Endometrium (tissue), 2 donors: Measurements from ENCODE around the gene SCRN1.
A peak's percentile ranks its signal among the peaks of the same experiment; 100 is the strongest.

Experiments
- FAIRE-seq: peaks from 2 replicates; lab custom pipeline; 2012; peaks lifted over from hg19 to GRCh38; lab: Jason Lieb, UNC
- donor health status: control.
- donor health status: control.

Gene SCRN1

DNA sequence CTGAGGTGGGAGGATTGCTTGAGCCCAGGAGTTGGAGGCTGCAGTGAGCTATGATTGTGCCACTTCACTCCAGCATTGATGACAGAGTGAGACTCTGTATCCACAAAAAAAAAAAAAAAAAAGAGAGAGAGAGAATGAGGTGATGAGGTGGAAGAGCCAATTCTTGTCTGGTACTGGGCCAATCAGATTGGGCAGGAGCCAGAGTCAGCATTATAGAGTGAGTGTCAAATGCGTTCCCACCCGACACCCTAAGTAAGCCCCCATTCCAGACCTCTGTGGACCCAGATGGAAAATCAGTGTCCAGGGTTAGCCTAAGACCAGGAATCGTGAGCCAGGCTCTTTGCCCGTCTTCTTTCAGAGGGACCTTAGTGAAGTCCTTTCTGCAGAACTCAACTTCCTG is 99.3 kb downstream of the SCRN1 start:
- FAIRE-seq, result no peak

DNA sequence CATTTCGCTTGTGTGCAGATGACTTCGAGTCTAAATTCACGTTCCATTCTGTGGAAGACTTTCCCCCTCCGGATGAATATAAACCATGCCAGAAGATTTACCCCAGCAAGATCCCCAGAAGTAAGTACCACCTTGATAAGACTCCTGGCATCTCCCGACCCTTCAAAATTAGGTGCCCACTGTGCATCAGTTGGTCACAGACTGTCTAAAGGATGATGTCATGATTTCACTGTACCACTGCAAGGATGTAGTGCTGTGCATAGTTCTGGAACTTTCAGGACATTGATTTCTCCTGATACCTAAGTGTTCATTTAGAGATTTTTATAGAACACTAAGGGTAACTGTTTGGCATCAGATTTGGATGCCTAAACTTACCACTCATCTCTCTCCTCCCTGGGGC is 100.3 kb downstream of the SCRN1 start:
- no peak for FAIRE-seq

DNA sequence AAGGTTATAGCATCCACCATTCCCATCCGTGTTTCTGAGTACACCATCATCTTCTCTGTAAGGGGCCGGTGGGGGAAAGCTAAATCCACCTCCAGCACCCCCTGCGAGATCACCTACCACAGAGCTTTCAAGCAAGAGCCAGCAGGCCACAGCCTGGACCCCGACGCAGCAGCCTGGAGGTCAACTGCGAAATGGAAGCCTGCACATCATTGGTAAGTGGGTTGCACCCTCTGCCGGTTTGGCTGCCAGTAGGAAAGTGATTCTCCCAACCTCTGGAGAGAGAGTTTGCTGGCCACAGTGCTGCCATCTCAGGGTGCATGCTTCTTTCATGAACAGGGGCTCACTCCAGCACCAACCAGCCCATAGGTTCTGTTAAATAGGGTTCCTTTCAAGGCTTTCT is 101.6 kb downstream of the SCRN1 start:
- no peak for FAIRE-seq

DNA sequence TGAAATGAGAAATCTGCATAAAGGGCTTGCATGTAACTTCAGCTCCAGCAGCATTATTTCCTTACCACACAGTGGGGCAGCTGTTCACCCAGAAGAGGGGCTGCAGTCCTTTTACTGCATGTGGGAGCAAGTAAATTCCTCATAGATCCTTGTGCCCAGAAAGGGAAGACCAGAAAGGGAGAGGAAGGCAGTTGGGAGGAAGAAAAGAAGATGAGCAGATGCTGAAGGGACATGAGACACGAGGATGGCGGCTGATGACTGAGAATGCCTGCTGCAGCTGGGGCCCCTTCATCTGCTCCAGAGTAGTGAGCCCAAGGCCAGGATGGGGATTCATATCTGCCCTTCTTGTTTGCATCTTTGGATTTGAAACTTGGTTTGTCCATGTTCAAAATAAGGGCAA is 102.8 kb downstream of the SCRN1 start:
- FAIRE-seq, result no peak

DNA sequence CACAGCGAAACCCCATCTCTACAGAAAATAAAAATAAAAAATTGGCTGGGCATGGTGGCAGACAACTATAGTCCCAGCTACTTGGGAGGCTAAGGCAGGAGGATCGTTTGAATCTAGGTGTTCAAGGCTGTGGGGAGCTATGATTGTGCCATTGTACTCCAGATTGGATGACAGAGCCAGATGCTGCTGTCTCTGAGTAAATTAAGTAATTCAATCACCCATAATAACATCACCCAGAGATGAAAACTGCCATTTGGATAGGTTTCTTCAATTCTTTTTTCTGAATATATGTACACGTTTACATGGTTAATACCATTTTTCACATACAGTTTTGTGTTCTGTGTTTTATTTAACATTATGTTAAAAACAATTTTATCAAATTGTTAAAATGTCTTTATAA is 104.0 kb downstream of the SCRN1 start:
- FAIRE-seq, result no peak

DNA sequence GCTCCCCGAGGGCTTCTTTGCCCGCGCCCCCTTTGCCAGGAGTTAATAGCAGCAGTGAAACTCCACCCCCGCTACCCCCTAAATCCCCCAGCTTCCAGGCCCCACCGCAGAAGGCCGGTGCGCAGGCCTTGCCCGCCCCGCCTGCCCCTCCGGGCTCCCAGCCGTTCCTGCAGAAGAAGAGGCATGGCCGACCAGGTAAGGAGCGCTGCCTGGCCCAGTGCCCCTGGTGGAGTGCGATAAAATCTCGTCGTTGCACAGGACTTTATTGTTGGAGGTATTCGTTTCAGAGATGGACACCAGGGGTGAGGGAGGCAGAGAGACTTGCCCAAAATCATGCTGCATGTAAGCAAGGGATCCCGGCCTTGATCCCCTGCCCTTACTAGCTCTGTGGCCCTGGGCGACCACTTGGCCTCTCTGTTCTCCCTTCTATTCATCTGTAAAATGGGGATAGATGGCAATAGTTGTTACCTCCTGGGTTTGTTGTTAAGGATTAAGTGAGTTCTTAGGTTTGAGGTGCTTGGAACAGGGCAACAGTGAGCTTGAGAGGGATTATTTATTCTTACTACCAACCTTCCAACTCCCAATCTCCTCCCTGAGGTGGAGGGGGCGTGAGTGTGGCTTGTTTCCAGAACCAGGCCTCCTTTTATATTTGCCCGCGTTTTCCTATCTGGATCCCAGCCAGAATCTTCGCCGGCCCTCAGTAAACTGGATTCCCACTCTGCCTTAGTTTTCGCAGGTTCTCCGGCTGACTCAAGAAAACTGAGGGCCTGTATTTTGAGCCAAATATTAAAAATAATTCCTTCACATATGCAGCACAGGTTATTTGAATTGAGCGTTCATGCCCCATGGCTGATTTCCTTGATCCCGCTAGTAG is 105.0 kb downstream of the SCRN1 start:
- no peak for FAIRE-seq

DNA sequence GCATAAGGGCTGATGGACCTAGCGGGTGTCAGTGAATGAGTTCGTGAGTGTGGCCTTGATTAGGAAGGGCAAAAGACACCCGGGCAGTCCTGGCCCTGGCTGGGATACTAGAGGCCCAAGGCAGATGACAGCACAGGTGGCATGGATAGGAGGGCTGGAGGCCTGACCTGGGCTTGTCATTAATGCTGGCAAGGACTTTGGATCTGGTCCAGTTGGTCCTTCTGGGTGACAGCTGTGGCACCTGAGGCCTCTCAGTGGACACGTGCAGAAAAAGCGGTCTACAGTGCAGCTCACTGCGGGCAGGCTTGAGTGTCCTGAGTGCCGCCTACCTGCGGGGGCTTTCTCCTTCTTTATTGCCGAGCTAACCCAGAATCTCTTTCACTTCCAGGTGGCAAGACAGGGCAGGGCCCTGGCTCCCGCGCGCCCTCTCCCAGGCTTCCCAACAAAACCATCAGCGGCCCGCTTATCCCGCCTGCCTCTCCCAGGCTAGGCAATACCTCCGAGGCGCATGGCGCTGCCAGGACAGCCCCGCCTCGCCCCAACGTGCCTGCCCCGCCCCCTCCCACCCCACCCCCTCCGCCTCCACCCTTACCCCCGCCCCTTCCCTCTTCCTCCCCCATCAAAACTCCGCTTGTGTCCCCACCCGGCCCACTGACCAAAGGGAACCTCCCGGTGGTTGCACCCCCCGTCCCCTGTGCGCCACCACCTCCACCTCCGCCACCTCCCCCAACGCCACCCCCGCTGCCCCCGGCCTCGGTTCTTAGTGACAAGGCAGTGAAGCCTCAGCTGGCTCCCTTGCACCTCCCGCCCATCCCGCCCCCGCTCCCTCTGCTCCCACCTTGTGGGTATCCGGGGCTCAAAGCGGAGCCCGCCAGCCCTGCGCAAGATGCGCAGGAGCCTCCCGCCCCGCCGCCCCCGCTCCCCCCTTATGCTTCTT is 105.9 kb downstream of the SCRN1 start:
- no peak for FAIRE-seq

DNA sequence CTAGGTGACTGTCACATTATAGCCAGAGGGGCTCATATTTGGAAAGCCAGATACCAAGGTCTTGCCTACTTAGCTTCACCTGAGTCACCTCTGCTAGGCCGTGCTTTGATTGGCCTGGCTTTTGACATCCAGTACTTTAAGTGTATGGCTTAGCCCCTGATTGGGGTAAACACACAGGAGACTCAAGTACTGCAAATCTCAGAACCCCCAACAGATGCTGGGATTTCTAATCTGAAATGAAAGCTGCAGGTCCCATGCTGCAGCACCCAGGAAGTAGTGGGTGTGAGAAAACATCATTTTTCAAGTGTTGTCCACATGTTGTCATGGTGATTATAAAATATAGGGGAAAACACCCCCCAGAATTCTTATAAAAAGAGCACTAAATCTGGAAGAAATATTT is 107.1 kb downstream of the SCRN1 start:
- FAIRE-seq, result no peak

DNA sequence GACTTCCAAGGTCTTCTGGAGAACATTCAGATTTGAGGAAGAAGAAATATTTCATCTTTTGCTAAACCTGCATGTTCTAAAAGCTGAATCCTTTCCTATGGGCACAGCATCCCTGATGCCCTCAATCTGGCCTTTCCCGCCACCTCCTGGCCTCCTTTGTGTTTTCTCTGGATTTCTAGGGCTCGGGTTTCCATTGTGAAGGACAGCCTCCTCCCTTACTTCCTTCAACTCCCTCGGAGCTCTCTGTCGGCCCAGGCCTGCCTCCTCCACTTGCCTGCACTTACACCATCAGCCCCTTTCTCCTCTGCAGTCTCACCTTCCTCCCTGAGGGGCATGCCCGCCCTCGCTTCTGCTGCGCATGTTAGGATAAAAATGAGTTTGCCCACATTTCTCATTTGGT is 107.9 kb downstream of the SCRN1 start:
- no peak for FAIRE-seq

DNA sequence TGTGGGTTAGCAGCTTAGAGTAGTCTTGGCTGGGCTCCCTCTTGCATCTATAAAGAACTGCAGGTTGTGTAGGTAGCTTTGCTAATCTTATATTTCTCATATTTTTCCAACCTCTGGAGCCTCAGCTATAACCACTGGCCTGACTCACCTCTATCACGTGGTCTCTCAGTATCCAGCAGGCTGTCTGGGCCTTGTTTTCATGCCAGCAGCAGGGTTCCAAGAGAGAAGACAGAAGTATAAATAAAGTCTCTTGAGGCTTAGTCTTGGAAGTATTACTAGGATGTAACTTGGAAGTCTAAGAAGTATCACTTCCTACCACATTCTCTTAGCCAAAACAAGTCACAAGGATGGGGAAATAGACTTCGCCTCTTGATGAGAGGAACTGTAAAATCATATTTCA is 110.0 kb downstream of the SCRN1 start:
- no peak for FAIRE-seq

DNA sequence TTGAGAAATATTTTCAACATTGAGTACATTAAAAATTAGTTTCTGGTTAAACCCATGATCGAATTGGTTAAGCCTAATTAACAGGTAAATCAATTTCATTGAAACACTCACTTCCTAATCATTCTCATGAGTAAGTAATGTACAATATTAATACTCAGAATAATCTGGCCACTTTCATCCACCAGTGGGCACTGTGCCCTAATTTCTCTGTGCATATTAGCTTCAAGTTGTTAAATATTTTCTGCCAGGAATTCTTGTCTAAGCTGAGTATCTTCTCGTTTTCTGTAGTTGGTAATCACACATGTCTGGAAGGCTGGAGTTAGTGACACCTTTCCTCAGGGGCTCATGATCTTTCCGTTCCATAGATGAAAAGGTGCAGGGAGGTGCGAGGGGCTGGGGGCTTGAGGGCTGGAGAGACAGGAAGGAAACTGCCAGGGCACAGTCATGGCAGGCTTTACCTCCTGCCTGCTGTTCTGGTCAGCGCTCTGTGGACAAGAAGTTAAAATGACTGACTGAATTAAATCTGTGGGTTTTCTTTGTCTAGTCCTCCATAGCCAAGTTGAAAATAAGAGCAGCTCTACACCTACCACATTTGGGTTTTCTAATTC is 111.4 kb downstream of the SCRN1 start:
- peak; percentile 48 for FAIRE-seq

DNA sequence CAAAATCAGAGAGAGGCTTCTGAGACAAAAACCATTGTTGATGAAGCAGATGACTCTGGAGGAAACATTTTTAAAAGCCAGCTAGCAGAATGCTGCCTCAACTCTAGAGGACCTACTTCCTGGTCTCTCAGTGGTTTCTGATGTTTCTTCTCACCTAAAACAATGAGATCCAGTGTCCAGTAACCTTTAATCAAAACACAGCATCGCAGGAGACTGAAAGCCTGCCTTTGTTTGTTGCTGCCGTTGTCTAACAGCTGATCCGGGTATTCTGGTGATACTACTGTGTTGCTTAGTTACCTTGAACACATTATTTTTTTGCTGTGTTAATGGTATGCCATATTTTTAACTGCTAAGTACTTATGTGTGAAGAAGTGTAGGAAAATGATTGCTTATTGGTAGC is 112.4 kb downstream of the SCRN1 start:
- no peak for FAIRE-seq

DNA sequence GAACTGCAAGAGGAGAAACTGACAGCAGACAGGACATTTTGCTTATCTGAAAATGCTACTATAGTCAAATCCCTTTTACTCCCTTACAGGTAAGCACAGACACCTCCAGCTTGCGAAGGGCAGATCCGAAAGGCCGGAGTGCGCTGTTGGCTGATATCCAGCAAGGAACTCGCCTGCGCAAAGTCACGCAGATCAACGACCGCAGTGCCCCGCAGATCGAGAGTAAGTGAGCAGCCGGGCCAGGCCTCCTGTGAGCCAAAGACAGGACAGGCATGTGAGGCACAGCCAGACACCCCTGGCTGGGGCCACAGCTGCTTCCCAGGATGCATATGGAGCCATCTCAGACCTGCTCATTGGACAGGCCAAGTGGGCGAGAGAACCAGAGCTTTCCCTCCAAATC is 113.9 kb downstream of the SCRN1 start:
- no peak for FAIRE-seq

DNA sequence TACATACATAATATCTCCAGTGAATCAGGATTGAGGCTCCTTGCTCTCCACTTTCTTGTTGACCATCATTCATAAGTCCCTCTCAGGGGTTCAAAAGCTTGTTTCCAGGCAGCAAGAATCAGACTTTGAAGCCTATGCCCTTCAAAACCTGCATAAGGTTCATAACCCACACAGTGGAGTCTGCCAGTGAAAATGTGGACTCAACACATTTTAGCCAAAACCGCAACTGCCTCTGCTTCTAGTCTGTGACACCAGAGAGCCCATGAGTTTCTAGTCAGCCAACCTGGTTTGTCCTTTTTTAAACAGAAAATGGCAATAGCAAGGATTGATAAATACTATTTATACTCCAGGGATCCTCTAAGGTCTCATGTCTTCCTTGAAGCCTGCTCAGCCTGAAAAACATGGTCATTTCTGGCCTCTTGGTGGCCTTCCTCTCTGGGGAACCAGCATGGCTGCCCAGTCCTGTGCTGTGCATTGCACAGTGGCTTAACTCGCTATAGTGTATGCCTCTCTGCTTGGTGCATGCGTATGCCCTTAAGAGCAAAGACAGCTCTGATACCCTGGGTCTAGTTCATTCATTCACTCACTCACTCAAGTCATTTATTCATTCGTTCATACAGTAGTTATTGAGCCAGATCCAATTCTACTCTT is 115.8 kb downstream of the SCRN1 start:
- no peak for FAIRE-seq

DNA sequence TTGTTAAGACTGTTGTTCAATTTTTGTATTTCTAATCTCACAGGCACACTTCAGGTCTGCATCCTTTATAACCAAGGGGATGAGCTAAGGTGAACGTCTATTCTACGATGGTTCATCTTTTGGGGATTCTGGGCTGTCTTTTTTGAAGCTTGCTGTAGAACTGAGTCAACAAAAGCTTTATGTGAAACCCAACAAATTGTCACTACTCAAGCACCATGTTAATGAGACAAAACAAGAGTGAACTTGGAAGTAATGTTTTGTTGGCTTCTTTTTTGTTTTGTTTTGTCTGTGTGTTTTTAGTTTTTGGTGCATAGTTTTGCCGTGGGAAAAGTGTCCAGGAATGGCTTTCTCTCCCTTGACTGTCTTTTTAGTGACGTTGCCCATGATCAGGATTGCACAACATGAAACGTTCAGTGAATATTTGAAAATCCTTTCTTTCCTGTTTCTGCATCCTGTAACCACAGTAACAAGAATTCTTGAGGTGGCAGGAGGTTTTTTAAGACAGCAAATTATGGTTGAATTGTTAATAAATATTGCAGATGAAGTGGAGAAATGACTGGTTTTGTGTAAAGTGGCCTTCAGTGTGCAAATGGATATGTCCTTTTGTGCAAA is 117.7 kb downstream of the SCRN1 start:
- no peak for FAIRE-seq
